DMS 273 (cell line): Measurements from ENCODE around the gene LCE2D.
"Not testable (repeated sequence)": the region's sequence is repeated elsewhere in the genome, so short reads cannot be mapped to it uniquely, and the experiment has no call there.

Experiments used
- DNase-seq: peaks from one replicate; lab custom pipeline; 2025; ENCODE audit not compliant: unreplicated experiment; lab: John Stamatoyannopoulos, UW

LCE2D gene, protein sequence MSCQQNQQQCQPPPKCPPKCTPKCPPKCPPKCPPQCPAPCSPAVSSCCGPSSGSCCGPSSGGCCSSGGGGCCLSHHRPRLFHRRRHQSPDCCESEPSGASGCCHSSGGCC

DNA sequence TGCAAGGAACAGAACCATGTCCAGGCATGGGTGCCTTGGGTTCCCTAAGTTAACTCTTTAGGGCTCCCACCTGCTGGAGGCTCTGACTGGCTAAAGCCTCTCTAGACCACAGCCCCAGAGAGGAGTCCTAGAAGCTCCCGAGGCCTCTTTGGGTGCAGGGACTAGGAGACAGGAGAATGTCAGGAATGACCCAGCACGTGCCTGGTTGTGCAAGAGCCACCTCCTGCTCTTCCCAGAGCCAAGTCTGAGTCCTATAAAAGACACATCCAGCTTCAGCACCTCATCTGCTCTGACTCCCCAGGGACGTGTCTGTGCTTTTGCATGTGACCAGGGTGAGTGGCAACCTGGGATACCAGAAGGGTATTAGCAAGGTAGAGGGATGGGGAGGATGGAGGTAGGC is at the start of gene LCE2D:
Gene LCE2D (plus strand): TSS at position 283 of the 400 bp plus-strand sequence. CDS start 726 bp downstream, outside the sequence.
- no peak for DNase-seq

DNA sequence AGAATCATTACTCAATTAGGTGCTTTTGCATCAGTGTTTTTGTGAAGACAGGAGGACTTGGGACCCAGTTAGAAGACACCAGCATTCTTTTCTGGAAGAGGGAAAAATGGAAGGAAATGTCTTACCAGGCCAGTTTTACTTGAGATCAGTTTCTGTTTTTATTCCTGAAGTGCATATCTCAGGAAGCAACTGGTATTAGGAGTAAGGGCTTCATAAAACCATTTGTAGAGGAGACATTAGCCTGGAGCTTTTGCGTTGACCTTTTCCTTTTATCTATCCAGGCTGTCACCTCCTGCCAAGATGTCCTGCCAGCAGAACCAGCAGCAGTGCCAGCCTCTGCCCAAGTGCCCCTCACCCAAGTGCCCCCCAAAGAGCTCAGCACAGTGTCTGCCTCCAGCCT is 49.7 kb upstream of the LCE2D start, which contains the start of gene LCE3B:
Gene LCE3B (plus strand): TSS at position 301 of the 400 bp plus-strand sequence. CDS start 0 bp downstream, at position 301.
- no peak for DNase-seq

DNA sequence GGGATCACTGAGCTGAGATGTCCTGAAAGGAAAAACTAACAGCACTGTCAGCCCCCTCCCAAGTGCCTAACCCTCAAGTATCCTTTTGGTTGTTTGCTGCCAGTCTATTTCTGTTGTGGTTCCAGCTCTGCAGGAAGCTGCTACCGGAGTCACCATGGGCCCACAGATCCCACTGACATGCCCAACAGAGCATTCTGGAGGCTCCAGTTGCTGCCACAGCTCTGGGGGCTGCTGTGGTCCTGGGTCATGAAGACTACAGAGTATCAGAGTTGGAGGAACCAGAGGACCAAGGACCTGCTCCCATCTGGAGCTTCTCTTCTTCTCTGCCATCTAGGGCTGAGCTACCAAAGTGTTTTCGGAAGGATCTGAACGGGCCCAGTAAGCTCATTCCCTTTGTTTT is 41.2 kb upstream of the LCE2D start:
- no peak for DNase-seq

DNA sequence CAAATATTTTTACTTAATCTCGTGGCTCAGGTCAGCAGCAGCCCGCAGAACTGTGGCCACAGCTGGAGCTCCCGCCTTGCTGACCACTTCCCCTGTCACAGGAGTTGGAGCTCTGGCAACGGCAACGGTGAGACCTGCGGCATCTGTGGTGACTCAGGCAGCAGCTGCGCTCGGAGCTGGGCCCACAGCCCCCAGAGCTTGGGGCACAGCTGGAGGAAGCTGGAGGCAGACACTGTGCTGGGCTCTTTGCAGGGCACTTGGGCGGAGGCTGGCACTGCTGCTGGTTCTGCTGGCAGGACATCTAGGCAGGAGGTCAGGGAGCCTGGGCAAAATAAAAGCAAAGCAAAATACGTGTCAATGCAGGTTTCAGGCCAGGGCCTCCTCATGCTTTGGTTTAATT is 40.4 kb upstream of the LCE2D start, which contains the start of gene LCE3A:
Gene LCE3A (minus strand): TSS at position 301 of the 400 bp plus-strand sequence. CDS start 0 bp downstream, at position 301.
- DNase-seq: no peak

DNA sequence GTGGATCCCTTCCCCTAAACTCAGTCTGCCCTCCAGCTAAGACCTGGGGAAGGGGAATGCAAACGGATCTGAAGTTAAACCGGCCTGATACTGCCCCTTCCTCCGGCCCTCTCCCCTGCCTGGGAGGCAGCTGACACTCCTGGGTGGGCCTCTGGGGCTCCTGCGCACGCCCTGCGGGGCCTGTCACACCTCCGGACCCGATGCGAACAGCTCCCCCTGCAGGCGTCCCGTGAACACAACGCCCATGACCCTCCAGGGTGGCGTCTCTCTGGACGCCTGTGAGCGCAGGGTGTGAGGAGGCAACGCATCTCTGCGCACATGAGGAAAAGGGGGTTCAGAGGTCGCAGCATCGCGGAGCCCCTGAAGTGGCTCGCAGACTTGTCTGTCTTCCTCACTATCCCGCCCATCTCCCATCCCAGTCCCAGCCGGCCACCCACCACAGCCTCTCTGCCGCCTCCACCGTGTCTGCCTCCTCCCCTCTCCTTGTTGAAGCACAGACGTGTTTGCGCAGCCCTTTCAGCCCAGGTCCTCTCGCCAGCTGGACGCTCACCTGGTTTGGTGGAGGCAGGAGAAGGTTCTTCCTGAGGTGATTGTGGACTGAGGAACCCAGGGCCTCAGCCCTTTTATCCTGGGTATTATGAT is 39.9 kb upstream of the LCE2D start:
- DNase-seq: peak; percentile 43

DNA sequence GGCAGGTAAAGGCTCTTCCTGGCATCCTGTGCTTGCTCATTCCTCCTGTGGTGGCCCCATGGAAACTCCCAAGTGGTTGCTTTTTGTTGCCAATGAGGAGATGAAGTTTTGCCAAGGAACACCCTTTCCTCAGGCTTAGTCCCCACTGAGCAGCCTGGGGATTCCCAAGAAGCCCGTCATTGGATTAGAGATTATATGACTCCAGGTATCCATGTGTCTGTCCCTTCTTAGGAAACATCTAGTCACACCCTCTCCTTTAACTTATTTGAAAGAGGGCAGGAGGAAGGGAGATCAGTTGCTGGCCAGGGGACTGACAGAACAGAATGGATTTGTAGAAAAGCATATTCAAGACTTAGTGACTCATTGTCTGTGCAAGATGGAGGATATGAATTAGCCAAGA is 36.4 kb upstream of the LCE2D start:
- DNase-seq: no peak

DNA sequence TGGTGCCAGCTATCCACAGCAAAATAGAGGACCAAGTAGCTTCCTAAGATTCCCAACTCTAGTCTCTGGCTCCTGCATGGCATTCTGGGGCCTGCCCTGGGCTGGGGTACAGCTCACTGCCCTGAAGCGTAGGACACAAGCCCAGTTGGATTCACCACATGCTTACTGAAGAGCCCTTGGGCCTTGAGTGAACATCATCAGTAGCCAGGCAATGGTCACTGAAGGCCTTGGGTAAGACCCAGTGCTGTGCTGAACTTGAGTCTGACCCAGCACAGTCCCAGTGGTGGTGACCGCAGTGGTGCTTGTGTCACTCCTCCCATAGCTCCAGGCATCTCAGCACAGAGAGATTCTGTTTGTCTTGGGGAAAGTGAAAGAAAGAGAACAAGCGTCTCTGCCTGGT is 32.6 kb upstream of the LCE2D start:
- DNase-seq: no peak

DNA sequence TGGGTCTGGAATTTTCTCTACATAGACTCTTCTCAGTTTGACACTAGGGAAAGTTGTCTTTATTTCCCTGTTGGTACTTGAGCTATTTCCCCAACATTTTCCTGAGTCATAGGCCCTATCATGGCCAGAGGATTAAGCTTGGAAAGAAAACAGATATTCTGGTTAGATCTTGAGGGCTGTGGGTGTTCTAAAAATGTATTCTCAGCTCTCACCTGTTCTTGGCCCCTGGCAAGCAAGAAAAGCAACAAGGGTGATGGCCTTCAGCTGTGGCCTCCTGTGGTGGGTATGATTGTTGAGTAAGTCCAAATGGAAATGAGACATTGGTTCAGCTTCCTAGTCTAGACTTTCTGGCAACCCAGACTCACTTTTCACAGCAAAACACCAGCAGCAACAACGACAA is 22.8 kb upstream of the LCE2D start:
- DNase-seq: no peak

DNA sequence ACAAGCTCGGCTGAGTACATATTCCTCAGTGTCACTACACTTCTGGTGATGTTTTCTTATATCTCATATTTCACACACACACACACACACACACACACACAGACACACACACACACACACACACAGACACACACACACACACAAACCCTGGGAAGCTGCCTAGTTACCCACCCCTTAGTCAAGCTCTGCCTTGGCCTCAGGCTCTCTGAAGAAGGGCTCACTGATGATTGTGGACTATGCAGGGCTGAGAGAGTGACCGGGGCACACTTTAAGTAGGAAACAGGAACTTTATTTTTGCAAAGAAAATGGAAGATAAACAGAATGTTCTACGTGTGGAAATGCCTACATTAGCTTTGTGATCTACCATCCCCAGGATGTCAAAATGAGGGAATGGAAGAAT is 19.2 kb upstream of the LCE2D start:
- no peak for DNase-seq

DNA sequence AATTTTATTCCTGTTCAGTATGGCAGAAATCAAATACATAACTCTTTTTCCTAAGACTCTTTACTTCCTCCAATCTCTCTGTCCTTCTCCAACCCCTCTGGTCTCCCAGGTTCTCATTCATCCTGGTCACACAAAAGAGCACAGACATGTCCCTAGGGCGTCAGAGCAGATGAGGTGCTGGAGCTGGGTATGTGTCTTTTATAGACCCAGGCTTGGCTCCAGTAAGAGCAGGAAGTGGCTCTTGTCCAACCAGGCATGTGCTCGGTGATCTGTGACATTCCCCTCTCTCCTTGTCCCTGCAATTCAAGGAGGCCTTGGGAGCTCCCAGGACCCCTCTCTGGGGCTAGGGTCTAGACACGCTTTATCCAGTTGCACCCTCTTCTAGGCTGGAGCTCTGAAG is 18.0 kb upstream of the LCE2D start:
- no peak for DNase-seq

DNA sequence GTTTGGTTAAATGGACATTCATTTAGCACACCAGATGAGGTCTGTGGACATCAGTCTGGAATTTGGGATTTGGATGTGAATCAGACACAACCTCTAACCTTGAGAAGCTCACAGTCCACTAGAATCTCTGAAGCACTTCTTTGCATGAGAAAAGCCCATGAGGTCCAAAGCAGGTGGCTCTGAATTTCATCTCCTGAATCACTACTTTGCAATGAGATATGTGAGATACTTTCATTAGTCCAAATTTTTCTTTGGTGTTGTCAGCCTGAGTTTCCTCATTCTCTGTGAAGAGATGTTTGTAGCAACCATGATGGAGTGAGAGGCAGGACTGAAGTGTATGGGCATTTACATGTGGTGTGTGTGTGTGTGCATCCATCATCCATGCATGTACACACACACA is 16.5 kb upstream of the LCE2D start:
- no peak for DNase-seq

DNA sequence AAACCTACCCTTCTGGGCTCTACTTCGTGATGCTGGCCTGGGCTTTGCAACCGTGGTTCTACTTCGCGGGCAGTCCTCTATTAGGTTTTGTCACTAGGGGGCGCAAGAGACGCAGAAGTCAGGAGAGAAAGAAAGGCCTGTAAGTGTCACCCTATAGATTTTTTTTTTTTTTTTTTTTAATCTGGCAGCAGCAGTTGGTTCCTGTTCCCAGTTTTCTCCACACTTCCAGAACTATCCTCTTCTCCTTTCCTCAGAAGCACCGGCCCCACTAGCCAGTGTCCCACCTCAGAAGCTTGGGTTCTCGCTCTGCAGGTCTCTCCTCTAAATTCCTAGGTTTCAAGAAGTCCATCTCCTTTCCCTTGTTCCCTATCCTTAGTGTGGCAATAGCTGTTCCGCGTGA is 9.1 kb upstream of the LCE2D start:
- peak; percentile 75 for DNase-seq

DNA sequence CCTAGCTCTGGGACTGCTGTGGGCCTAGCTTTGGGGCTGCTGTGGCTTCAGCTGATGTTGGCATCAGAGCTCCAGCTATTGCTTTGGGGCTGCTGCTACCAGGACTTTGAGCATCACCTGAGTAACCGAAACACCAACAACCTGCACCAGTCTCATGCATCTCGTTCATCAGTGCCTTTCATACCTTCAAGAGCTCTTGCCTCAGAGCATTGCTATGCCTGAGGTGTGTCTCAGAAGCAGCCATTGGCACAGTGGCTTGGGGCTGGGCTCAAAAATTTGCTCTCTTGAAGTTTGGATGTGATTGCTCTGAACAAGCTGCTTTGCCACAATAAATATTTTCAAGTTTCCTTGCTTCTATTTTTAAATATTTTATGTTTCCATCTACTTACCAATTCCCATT is 6.7 kb upstream of the LCE2D start:
- DNase-seq: no peak

DNA sequence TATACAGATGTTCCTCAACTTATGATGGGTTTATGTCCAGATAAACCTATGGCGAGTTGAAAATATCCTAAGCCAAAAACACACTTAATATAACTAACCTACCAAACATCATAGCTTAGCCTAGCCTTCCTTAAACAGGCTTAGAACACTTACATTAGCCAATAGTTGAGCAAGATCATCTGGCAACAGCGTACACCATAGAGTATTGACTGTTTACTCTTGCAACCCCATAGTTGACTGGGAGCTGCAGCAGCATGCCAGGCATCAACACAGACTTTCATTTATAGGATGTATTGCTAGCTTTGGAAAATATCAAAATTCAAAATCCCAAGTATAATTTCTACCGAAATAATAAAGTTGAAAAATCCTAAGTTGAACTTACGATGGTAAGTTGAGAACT is 5.5 kb upstream of the LCE2D start:
- no peak for DNase-seq

DNA sequence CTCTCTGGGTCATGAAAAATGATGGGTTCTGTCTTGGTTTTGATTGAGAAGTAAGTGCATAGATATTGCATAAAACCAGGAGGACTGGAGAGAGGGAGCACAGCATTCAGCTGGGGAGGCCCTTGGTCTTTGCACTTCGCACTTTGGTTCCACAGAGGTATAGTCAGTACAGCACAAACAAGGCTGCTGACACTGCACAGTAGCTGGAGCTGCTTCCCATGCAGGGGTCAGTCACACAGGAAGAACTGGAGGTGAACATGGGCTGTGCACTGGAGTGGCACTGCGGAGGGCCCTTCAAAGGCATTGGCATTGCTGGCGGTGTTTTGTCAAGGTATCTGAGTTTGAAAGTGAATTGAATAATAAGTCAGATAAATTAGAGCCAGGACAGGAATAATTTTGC is 4.5 kb upstream of the LCE2D start:
- DNase-seq: no peak

DNA sequence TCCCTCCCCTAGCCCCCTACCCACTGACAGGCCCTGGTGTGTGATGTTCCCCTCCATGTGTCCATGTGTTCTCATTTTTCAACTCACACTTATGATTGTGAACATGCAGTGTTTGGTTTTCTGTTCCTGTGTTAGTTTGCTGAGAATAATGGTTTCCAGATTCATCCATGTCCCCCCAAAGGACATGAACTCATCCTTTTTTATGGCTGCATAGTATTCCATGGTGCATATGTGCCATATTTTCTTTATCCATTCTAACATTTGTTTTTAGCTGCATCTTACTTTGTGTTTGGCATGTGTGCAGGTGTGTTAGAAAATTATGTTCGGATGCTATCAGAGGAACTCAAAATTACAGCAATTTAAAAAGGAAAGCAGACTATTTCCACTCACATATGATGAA is 3.0 kb downstream of the LCE2D start:
- DNase-seq: not testable (repeated sequence)

DNA sequence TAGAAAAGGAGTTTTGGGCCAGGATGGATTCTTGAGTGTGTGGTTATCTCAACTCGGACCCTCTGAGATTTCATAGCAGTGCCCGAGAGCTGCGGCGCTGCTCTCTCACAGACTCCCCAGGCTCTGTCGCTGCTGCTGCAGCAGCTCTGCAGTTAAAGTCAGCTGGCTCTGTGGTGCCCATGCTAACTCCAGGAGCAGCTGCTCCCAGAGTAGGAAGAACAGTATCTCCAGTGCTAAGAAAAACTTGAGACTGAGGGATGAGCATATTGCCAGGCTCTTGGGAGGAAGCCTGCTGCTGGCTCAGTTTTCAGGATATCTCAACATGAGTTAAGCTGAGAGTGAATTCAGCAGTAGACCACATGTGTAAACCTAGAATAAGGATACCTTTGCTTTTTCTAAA is 4.5 kb downstream of the LCE2D start:
- no peak for DNase-seq

DNA sequence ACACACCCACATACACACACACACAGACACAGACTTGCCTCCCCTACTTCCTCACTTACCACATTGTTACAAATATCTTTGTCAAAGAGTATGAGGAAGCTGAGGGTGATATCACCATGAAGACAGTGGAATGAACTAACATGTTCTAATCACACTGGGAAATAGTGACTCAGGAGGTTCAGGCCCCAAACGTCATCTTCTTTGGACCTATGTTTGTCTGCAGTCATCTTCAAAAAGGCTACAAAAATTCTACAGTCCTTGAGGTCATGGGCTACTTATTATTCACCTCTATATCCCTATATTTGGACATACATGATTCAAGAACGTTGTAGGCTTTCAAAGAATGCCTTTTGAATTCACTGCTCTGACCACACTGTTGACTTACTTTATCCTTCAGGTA is 9.8 kb downstream of the LCE2D start:
- DNase-seq: no peak

DNA sequence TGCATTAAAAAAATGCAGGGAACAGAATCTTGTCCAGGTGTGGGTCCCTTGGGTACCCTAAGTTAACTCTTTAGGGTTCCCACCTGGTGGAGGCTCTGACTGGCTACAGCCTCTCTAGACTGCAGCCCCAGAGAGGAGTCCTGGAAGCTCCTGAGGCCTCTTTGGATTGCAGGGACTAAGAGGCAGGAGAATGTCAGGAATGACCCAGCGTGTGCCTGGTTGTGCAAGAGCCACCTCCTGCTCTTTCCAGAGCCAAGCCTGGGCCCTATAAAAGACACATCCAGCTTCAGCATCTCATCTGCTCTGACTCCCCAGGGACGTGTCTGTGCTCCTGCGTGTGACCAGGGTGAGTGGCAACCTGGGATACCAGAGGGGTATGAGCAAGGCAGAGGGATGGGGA is 11.8 kb downstream of the LCE2D start, which contains the start of gene LCE2C:
Gene LCE2C (plus strand): TSS at position 297 of the 400 bp plus-strand sequence. CDS start 737 bp downstream, outside the sequence.
- DNase-seq: not testable (repeated sequence)

DNA sequence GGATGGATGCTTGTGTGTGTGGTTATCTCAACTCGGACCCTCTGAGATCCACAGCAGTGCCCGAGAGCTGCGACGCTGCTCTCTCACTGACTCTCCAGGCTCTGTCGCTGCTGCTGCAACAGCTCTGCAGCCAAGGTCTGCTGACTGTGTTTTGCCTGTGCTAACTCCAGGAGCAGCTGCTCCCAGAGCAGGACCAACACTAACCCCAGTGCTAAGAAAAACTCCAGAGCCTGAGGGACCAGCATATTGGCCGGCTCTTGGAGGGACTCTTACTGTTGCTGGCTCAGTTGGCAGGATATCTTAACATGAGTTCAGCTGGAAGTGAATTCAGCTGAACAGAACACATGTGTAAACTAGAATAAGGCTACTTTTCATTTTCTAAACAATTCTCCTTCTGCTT is 16.3 kb downstream of the LCE2D start:
- DNase-seq: no peak

DNA sequence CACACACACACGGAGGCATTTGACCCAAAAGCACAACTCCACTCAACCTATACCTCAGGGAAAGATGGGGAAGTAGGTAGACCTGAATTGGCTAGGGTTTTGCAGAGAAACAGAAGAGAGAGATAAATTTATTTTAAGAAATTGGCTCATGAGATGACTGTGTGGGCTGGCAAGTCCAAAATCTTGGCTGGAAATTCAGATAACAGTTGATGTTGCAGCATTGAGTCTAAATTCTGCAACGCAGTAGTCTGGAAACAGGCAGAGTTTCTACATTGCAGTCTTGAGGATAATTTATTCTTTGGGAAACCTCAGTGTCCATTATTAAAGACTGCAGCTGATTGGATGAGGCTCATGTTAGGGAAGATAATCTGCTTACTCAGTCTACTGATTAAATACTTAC is 18.4 kb downstream of the LCE2D start:
- no peak for DNase-seq

DNA sequence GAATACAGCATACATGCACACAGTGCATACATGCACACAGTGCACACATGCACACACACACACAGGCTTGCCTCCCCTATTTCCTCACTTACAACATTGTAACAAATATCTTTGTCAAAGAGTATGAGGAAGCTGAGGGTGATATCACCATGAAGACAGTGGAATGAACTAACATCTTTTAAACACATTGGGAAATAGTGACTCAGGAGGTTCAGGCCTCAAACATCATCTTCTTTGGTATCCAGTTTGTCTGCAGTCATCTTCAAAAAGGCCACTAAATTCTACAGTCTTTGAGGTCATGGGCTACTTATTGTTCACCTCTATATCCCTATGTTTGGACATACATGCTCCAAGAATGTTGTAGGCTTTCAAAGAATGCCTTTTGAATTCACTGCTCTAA is 20.7 kb downstream of the LCE2D start:
- DNase-seq: no peak

DNA sequence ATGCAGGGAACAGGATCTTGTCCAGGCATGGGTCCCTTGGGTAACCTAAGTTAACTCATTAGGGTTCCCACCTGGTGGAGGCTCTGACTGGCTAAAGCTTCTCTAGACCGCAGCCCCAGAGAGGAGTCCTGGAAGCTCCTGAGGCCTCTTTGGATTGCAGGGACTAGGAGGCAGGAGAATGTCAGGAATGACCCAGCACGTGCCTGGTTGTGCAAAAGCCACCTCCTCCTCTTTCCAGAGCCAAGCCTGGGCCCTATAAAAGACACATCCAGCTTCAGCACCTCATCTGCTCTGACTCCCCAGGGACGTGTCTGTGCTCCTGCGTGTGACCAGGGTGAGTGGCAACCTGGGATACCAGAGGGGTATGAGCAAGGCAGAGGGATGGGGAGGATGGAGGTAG is 22.6 kb downstream of the LCE2D start, which contains the start of gene LCE2B:
Gene LCE2B (plus strand): TSS at position 301 of the 400 bp plus-strand sequence. CDS start 721 bp downstream, outside the sequence.
- not testable (repeated sequence) for DNase-seq
